Measurements from ENCODE around the gene CDK5RAP1. TPM values are rescaled to one million over a fixed set of nuclear protein-coding genes. Genes with fewer than 3 reads are reported as not detected.
A peak's percentile ranks its signal among the peaks of the same experiment; 100 is the strongest.

The CDK5RAP1 gene
- total RNA-seq, 2 donors from 2014 or later: 37.1 to 59.6 TPM

GRCh38 chr20:33320006-33320405 is 81.3 kb downstream of the CDK5RAP1 start:
- ATAC-seq (no peak), DNase-seq (ENCODE audit: low spot score) (no peak)
- Mint-ChIP-seq H3K27me3 (no peaks in the 10 kb centered on the region), H3K36me3 (no peaks in the 10 kb centered on the region), H3K4me3 (no peak overlapping the region), H3K27ac (no peak overlapping the region), H3K9me3 (no peaks in the 10 kb centered on the region), H3K4me1 (ENCODE audit: low read depth in 2 of 2) (no peaks in the 10 kb centered on the region)

GRCh38 chr20:33318096-33318429 is 83.3 kb downstream of the CDK5RAP1 start:
- no peak for DNase-seq (ENCODE audit: low spot score)
- Mint-ChIP-seq H3K27me3 (no peaks in the 10 kb centered on the region), H3K9me3 (no peaks in the 10 kb centered on the region), H3K36me3 (no peaks in the 10 kb centered on the region), H3K4me3 (no peak overlapping the region), H3K4me1 (ENCODE audit: low read depth in 2 of 2) (no peaks in the 10 kb centered on the region), H3K27ac (no peak overlapping the region)
- ATAC-seq: no peak

GRCh38 chr20:33317424-33318095 is 83.8 kb downstream of the CDK5RAP1 start:
- Mint-ChIP-seq H3K27me3 (no peaks in the 10 kb centered on the region), H3K27ac (no peak overlapping the region), H3K4me3 (no peak overlapping the region), H3K36me3 (no peaks in the 10 kb centered on the region), H3K9me3 (no peaks in the 10 kb centered on the region), H3K4me1 (ENCODE audit: low read depth in 2 of 2) (no peaks in the 10 kb centered on the region)
- ATAC-seq (no peak), DNase-seq (ENCODE audit: low spot score) (no peak)

GRCh38 chr20:33316958-33317357 is 84.4 kb downstream of the CDK5RAP1 start:
- no peaks in the 10 kb centered on the region for H3K9me3 Mint-ChIP-seq
- no peak overlapping the region for H3K27ac Mint-ChIP-seq
- no peaks in the 10 kb centered on the region for H3K27me3 Mint-ChIP-seq
- H3K4me3 Mint-ChIP-seq: no peak overlapping the region
- H3K36me3 Mint-ChIP-seq: no peaks in the 10 kb centered on the region
- no peaks in the 10 kb centered on the region for H3K4me1 Mint-ChIP-seq (ENCODE audit: low read depth in 2 of 2)
- ATAC-seq (no peak), DNase-seq (ENCODE audit: low spot score) (no peak)

GRCh38 chr20:33316343-33316742 is 85.0 kb downstream of the CDK5RAP1 start:
- H3K27me3 Mint-ChIP-seq: no peaks in the 10 kb centered on the region
- ATAC-seq: no peak
- no peaks in the 10 kb centered on the region for H3K36me3 Mint-ChIP-seq
- no peaks in the 10 kb centered on the region for H3K9me3 Mint-ChIP-seq
- no peak overlapping the region for H3K27ac Mint-ChIP-seq
- H3K4me3 Mint-ChIP-seq: no peak overlapping the region
- H3K4me1 Mint-ChIP-seq (ENCODE audit: low read depth in 2 of 2): no peaks in the 10 kb centered on the region
- DNase-seq (ENCODE audit: low spot score): peak; percentile 10

- no peaks in the 10 kb centered on the region for H3K4me1 Mint-ChIP-seq (ENCODE audit: low read depth in 2 of 2)
- ATAC-seq (no peak), DNase-seq (ENCODE audit: low spot score) (no peak)
- no peak overlapping the region for H3K4me3 Mint-ChIP-seq
- H3K9me3 Mint-ChIP-seq: no peaks in the 10 kb centered on the region
- no peaks in the 10 kb centered on the region for H3K36me3 Mint-ChIP-seq
- no peak overlapping the region for H3K27ac Mint-ChIP-seq
- H3K27me3 Mint-ChIP-seq: no peaks in the 10 kb centered on the region
Measured at GRCh38 chr20:33313686-33314314, 87.5 kb downstream of the CDK5RAP1 start.

GRCh38 chr20:33312583-33312982 is 88.7 kb downstream of the CDK5RAP1 start:
- H3K4me3 Mint-ChIP-seq: no peak overlapping the region
- H3K27ac Mint-ChIP-seq: no peak overlapping the region
- H3K27me3 Mint-ChIP-seq: no peaks in the 10 kb centered on the region
- ATAC-seq (no peak), DNase-seq (ENCODE audit: low spot score) (peak; percentile 5)
- no peaks in the 10 kb centered on the region for H3K36me3 Mint-ChIP-seq
- no peaks in the 10 kb centered on the region for H3K4me1 Mint-ChIP-seq (ENCODE audit: low read depth in 2 of 2)
- no peaks in the 10 kb centered on the region for H3K9me3 Mint-ChIP-seq

GRCh38 chr20:33311996-33312395 is 89.3 kb downstream of the CDK5RAP1 start:
- no peak overlapping the region for H3K27ac Mint-ChIP-seq
- no peaks in the 10 kb centered on the region for H3K27me3 Mint-ChIP-seq
- H3K9me3 Mint-ChIP-seq: no peaks in the 10 kb centered on the region
- DNase-seq (ENCODE audit: low spot score): no peak
- no peaks in the 10 kb centered on the region for H3K36me3 Mint-ChIP-seq
- no peak overlapping the region for H3K4me3 Mint-ChIP-seq
- H3K4me1 Mint-ChIP-seq (ENCODE audit: low read depth in 2 of 2): no peaks in the 10 kb centered on the region
- ATAC-seq: no peak

- Mint-ChIP-seq H3K9me3 (no peaks in the 10 kb centered on the region), H3K27ac (no peak overlapping the region), H3K4me1 (ENCODE audit: low read depth in 2 of 2) (no peaks in the 10 kb centered on the region), H3K4me3 (no peak overlapping the region), H3K36me3 (no peaks in the 10 kb centered on the region), H3K27me3 (no peaks in the 10 kb centered on the region)
- ATAC-seq (no peak), DNase-seq (ENCODE audit: low spot score) (peak; percentile 25)
Measured at GRCh38 chr20:33311011-33311410, 90.3 kb downstream of the CDK5RAP1 start.

GRCh38 chr20:33310327-33310899 is 90.9 kb downstream of the CDK5RAP1 start:
- Mint-ChIP-seq H3K36me3 (no peaks in the 10 kb centered on the region), H3K27ac (no peak overlapping the region), H3K4me3 (no peak overlapping the region), H3K4me1 (ENCODE audit: low read depth in 2 of 2) (no peaks in the 10 kb centered on the region), H3K27me3 (no peaks in the 10 kb centered on the region), H3K9me3 (no peaks in the 10 kb centered on the region)
- peak; percentile 38 for DNase-seq (ENCODE audit: low spot score)
- no peak for ATAC-seq

- Mint-ChIP-seq H3K27ac (no peak overlapping the region), H3K9me3 (no peaks in the 10 kb centered on the region), H3K4me1 (ENCODE audit: low read depth in 2 of 2) (no peaks in the 10 kb centered on the region), H3K36me3 (no peaks in the 10 kb centered on the region), H3K4me3 (no peak overlapping the region), H3K27me3 (no peaks in the 10 kb centered on the region)
- ATAC-seq: no peak
- DNase-seq (ENCODE audit: low spot score): no peak
Measured at GRCh38 chr20:33309631-33310030, 91.7 kb downstream of the CDK5RAP1 start.

Other genes starting within 250 kb of the CDK5RAP1 start
- not detected for gene BPIFA2, start 233.4 kb downstream of the CDK5RAP1 start, total RNA-seq
- gene BPIFA3, start 184.2 kb downstream of the CDK5RAP1 start, total RNA-seq: not detected
- gene BPIFA1, start 165.5 kb downstream of the CDK5RAP1 start, total RNA-seq: not detected
- not detected for gene BPIFB1, start 118.3 kb downstream of the CDK5RAP1 start, total RNA-seq
- gene SNTA1, start 42.2 kb upstream of the CDK5RAP1 start, total RNA-seq: 1 to 10 TPM; 1.1 to 1.5 TPM
- 10 to 100 TPM; 11.6 to 12.2 TPM for gene CBFA2T2, start 88.6 kb upstream of the CDK5RAP1 start, total RNA-seq

Data from natural killer cell treated with Interleukin-12 subunit alpha and Interleukin-12 subunit beta and Interleukin-15 and Interleukin-18, amount 100 ng/mL, for 72 hours (primary cell).